GM18907 (cell line): ENCODE measurements around the gene TIE1.
A peak's percentile ranks its signal among the peaks of the same experiment; 100 is the strongest.

ENCODE experiments used
- ATAC-seq: cut with Tn5 transposase; IDR thresholded peaks from one replicate; pipeline ENCODE4 v1.9.1; 2021; ENCODE audit warnings: mild to moderate bottlenecking, moderate library complexity; ENCODE audit not compliant: unreplicated experiment

Gene TIE1

DNA sequence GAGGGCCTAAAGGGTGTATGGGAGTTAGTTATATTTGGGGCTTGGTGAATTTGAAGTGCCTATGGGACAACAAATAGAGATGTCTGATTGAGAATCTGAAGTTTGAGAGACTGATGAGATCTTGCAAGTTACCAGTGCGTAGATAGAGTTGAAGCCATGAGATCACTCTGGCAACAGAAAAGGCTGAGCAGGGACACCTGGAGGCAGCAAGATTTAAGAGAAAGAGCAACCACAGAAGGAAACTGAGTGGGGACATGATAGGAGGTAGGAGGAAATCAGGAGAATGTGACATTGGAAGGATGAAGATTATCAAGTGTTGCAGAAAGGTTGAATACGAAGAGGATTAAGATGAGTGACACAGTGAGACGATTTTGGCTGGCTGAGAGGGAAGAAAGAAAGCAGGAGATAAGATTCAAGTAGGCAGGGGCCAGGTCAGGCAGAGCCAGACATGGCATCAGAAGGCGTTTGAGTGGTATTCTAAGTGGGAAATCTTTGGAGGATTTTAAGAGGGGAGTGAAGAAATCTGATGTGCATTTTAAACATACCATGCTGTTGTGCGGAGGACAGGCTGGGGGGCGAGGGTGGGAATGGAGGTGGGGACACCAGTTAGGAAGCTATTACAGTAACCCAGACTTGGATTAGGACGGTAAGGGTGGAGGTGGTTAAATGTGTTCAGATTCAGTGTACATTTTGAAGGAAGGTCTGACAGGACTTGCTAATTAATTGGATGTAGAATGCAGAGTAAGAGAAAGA, 33.8 kb downstream of the TIE1 start:
- no peak for ATAC-seq

DNA sequence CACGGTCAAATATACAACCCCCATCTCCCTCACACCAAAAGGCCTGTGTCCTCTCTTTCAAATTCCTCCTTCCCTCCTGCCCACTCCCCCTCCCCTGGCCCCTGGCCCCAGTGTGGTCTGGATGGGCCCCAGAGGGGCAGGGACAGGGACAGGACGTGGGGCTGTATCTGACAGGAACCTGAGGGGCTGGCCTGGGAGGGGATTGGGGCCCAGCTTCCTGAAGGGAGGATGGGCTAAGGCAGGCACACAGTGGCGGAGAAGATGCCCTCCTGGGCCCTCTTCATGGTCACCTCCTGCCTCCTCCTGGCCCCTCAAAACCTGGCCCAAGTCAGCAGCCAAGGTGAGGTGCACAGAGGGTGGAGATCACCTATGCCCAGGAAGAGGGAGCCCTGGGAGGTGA, 36.8 kb downstream of the TIE1 start, which contains the start of gene MPL:
MPL (plus strand) TSS at position 231 of the 400 bp plus-strand sequence; CDS start at position 262, 31 bp downstream.
- ATAC-seq: no peak

DNA sequence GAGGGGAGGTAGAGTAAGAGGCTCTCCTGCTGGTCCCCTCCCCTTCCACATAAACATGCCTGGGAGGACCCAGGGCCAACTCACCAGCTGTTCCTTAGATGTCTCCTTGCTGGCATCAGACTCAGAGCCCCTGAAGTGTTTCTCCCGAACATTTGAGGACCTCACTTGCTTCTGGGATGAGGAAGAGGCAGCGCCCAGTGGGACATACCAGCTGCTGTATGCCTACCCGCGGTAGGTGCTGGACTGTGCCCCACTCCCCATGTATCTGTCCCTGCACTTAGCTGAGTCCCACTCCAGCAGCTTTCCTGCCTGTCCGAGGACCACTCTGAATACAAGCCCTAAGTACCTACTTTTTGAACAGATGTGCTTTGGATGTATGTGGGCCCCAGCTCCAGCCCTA, 37.2 kb downstream of the TIE1 start:
- no peak for ATAC-seq

DNA sequence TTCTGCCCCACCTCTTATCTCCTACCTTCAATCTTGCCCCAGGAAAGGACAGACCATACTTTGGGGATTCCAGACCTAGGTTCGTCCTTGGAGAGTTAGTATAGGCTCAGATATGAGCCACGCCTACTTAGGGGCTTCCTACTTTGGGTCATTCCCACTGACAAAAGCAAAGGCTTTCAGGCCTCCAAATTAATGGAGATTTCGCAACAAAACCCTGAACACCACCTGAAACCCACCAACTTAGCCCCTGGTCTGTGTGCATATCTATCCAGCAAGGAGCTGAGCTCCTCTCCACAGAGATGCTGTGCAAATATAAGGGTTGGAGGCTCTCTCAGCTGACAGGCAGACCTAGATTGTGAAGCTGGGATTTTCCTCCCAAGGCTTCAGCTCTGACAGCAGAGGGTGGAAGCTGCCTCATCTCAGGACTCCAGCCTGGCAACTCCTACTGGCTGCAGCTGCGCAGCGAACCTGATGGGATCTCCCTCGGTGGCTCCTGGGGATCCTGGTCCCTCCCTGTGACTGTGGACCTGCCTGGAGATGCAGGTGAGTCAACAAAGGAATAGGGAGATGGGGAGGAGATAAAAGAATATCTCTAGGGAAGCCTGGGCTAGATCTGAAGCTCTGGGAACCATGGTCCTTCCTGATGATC, 38.9 kb downstream of the TIE1 start:
- ATAC-seq: no peak

DNA sequence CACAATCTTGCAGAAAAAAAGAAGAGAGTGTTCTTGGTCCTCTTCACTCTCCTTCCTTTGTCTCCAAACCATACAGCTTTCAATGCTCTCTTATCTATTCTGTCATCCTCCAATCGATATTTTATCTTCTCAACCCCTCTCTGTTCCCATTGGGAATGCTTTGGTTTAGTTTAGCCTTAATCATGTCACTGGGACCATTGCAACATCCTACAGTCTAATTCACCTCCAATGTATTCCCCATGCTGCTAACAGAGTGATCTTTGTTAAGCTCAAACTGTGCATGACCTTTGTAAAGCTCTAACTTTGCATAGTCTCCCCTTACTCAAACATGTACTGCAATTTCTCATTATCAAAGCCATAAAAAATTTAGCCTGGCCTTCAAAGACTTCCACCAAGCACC, 39.8 kb downstream of the TIE1 start:
- ATAC-seq: no peak

DNA sequence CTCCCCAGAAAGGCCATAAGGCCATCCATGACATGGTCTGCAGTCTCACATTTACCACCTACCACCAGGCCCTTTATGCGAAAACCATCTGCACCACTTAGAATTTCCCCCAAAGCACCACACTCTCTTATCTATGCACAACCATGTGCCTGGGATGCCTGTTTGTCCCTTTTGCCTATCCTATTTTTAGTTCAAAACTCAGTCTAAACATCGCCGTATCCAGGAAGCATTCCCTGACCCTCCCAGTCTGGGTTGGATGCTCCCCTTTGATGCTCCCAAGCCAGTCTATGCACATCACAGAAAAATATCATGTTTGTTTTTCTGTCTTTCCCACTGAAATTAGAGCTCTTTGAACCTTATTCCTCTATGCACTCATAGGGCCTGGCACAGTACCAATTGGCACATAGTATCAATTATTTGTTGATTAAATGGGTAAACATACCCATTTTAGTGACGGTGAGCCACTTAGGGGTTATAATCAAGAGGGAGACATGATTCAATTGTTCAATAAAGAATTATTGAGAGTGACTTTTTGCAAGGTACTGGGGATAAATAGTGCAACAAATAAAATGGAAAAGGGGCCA, 43.6 kb downstream of the TIE1 start:
- no peak for ATAC-seq

DNA sequence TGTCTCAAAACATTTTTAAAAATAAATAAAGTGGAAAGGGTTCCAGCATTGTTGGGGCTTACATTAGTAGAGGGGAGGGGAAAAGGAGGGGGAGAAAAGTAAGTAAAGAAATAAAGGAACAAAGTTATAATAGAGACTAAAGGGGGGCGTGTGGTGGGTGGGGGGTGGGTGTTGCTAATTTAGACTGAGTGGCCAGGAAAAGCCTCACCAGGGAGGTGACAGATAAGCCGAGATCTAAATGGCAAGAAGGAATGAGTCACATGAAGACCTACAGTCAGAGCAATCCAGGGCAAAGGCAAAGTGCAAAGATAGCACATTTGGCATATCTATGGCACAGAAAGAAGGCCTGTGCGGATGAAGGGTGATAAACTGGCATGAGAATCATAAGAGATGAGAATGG, 44.3 kb downstream of the TIE1 start:
- ATAC-seq: no peak

DNA sequence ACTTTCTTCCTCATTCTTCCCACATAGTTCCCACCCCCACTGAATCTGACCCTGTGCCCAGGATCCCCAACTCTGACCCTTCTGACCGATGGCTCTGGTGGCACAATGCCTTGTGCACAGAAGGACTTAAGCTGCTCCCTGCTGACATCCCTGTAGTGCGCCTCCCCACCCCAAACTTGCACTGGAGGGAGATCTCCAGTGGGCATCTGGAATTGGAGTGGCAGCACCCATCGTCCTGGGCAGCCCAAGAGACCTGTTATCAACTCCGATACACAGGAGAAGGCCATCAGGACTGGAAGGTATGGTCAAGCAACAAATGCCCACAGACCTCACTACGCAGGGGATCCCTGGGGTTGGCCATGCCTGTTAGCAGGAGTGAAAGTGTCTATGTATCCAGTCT, 45.9 kb downstream of the TIE1 start:
- ATAC-seq: no peak

DNA sequence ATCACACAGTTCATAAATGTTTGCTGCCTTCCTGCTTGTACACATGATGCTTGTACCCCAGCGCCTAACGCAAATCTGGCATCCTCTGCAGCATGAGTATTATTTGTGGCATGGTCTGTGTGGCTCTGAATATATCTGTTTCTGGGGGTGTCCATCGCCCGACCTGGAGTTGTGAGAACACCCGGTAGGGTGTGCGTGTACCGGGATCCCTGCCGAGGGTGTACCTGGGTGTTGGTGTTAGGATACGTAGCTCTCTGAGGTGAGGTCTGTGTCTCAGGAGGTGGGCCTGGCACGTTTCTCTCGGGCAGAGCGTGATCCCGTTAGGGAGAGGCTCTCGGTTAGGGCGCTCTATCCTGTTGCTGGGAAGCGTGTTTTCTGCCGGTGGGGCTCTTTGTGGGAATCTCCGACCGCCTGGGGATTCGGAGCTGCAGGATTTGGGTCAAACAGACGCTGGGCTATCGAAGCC, 47.6 kb downstream of the TIE1 start:
- no peak for ATAC-seq

DNA sequence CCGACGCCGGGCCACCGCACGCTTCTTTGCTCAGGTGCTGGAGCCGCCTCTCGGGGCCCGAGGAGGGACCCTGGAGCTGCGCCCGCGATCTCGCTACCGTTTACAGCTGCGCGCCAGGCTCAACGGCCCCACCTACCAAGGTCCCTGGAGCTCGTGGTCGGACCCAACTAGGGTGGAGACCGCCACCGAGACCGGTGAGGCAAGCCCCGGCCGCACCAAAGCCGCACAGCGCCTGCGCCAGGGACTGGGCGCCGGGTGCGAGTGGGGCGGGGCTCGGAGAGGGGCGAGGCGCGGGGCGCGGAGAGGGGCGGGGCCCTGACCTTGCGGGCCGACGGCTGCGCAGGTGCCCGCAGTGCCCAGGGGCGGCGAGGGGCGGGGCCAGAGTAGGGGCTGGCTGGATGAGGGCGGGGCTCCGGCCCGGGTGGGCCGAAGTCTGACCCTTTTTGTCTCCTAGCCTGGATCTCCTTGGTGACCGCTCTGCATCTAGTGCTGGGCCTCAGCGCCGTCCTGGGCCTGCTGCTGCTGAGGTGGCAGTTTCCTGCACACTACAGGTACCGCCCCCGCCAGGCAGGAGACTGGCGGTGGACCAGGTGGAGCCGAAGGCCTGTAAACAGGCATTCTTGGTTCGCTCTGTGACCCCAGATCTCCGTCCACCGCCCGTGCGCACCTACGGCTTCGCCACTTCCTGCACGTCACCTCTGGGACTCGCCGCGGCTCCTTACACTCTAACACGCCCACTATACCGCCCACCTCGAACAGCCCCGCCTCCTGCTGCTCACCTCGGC, 48.2 kb downstream of the TIE1 start:
- no peak for ATAC-seq

DNA sequence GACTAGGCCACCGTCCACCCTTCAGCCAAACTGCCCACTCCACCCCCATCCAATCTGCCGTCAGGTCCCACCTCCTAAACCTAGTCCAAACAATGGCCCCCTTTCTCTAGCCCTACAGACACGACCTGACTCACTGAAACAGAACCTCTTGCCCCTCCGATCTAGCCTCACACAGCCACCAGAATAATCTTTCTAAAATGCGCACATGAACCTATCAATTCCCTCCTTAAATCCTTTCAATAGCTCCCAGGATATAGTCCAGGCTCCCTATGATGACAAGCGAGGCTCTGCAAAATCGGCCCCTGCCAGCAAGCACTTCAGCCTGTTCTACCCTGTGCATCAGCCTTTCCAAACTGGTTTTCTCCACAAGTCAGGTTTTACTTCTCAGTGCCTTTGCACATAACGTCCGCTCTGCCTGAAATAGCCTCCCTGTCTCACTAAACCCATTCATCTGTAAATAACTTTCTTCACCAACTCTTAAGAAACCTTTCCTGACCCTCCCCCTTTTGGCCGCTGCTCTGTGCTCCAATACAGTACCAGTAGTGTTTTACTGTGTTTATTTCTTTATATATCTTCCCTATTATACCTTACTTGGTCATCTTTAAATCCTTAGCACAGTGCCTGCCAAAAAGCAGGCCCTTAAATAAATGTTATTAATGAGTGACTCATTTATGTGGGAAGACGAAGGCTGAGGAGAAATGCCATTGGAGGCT, 49.0 kb downstream of the TIE1 start:
- ATAC-seq: no peak

DNA sequence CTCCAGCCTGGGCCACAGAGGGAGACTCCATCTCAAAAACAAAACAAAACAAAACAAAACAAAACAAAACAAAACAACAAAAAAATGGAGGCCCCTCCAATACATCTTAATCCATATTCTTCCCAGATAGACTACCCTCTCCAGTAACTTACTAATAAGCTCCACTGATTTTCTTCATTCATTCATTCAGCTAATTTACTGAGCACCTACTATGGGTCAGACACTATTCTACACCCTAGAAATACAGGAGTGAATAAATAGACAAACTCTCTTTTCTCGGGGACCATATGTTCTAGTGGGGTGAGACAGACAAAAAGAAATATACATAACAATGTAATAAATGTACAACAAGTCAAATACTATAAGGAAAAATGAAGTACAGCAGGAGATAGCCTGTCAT, 50.2 kb downstream of the TIE1 start:
- ATAC-seq: no peak

DNA sequence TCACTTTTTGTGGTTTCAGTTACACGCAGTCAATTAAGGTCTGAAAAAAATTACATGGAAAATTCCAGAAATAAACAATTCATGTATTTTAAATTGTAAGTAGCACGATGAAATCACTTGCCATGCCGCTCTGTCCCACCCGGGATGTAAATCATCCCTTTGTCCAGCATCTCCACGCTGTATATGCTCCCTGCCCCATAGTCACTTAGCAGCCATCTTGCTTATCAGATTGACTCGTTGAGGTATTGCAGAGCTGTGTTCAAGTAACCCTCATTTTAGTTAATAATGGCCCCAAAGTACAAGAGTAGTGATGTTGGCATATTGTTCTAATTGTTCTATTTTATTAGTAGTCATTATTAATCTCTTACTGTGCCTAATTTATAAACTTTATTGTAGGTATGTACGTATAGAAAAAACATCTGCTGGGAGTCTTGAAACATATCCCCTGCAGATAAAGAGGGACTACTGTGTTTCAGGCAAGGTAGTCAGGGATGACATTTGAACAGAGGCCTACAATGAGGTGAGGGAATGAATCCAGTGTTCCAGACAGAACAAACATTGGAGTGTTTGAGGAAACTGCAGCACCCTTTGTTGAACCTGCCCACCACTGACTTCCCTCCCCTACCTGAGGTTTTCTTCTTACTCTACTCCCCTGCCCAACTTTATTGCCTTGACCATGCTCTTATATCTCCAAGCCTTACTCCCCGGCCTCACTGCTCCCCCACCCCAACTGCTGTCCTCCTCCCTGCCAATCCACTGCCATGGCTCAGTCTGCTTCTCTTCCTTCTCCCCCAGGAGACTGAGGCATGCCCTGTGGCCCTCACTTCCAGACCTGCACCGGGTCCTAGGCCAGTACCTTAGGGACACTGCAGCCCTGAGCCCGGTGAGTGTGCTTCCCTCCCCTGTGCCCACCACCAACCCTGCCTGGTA, 50.9 kb downstream of the TIE1 start:
- no peak for ATAC-seq

DNA sequence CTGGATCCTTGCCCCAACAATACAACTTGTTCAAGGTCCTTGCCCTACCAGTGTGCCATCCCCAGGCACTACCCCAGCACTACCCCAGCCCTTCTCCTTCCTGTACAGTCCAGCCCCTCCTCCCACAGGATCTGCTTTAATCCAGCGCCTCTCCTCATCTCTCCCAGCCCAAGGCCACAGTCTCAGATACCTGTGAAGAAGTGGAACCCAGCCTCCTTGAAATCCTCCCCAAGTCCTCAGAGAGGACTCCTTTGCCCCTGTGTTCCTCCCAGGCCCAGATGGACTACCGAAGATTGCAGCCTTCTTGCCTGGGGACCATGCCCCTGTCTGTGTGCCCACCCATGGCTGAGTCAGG, 51.5 kb downstream of the TIE1 start:
- no peak for ATAC-seq

DNA sequence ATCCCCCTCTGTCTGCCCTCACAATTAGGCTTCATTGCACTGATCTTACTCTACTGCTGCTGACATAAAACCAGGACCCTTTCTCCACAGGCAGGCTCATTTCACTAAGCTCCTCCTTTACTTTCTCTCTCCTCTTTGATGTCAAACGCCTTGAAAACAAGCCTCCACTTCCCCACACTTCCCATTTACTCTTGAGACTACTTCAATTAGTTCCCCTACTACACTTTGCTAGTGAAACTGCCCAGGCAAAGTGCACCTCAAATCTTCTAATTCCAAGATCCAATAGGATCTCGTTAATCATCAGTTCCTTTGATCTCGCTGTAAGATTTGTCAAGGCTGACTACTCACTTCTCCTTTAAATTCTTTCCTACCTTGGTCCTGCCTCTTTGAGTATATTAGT, 52.1 kb downstream of the TIE1 start:
- no peak for ATAC-seq

DNA sequence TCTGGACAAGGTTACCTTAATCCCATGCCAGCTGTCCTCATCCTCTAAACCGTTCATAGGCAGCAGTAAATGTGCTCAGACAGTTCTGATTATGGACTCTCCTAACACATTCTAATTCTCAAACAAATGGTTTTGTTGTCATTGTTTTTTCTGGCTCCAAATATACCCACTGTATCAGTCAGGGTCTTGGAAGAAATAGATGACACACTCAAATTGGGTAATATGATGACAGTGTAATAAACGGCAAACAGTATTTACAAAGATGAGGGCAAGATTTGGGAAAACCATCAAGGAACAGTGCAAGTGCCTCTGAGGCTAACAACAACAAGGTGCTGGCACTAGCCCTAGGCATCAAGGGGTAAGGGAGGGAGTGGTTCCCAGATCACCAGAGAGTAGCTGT, 53.7 kb downstream of the TIE1 start:
- ATAC-seq: no peak

DNA sequence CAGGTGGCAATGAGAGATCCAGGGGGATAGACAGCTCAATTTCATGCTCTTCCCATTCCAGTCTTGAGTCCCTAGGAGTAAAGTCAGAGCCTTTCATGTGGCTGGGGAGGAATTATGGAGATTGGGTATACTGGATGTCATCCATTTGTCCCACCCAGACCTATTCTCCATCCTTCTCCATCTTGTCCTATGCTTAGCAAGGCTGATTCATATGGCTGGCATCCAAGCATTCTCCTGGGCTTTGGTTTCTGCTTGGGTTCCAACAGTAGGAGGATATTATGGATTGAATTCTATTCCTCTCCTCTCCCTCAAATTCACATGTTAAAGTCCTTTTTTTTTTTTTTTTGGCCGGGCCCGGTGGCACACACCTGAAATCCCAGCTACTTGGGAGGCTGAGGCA, 54.2 kb downstream of the TIE1 start:
- no peak for ATAC-seq

DNA sequence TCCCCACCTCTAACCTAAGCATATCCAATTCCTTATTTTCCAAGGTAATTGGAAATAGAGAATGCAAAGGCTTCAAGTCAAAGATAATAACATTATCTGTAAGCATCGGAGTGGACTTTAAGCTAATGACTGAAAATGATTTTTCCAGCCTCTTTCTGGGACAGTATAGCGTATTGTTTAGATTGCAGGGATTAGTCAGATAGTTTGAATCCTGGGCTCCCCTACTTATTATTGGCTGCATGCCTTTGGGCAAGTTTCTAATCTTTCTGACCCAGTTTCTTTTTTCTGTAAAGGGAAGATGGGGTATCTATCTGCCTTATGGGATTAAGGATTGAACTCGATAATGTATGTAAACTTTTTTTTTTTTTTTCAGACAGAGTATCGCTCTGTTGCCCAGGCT, 56.5 kb downstream of the TIE1 start:
- no peak for ATAC-seq

DNA sequence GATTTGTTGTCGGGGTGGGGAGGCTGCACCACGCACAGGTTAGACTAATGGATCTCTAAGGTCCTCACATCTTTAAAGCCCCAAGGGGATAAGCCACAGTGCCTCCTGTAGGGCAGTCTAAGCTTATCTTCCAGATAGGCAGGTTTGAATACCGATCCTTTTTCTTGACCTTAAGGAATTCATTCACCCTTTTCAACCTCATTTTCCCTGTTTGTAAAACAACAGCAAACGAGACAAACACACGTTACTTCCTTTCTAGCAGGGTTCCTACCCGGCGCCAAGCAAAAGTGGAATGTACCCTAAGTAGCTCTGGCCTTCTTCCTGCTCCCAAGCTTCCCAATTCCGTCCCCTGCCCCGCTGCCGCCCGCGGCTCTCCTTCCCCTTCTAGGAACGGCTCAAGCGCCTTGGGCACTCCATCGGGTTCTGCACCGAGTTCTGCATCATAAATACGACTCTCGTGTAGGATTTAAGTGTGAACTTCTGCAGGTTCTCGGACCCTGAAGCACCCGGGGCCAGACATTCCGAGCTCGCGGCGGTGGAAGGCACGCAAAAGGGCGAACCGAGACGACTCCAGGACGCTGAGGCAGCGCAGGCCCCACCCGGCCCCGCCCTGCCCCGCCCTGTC, 57.5 kb downstream of the TIE1 start:
- peak; percentile 3 for ATAC-seq
